ENCODE results near the gene JHY. TPM values are rescaled to one million over a fixed set of nuclear protein-coding genes. Genes with fewer than 3 reads are reported as not detected.
A peak's percentile ranks its signal among the peaks of the same experiment; 100 is the strongest.

JHY gene
- total and polyA plus RNA-seq, 2 of the 4 experiments (the other 2 are of a cell fraction) = 0.51 to 0.54 TPM

DNA sequence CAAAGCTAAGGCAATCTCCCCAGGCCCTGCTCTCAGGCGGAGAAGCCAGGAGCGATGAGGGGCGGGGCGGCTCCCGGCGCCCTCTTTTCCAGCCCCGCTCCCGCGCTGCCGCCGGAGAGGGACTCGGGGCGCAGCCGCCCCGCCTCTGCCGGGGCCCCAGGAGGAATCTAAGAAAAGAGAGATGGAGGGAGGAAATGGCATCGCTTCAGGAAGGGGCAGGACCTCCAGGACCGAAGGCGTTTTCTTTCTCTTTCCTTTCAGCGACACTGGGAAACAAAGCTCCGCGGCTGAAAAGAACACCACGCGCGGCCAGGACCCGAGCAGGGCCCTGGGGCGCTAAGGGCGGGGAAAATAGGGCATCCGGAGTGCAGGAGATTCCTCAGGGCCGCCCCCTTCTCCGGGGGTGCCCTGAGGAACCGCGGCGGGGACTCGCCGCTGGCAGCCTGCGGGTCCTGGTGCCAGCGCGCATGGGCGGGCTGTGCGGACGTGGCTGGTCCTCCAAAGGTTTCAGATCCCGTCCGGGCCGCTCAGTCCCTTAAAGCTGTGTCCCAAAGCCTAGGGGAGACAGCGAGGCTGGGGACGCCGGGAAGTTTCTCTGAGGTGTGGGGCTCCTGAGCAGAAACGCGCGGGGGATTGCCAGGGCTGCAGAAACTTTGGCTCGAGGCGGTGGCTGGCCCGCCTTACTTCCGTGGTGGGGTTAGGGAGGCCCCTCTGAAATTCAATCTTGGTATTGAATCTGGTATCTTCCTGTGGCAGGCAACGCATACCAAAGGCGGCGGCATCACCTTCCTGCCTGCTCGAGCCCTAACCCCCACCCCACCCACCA, 101.8 kb downstream of the JHY start:
- no peak overlapping the region for H4K91ac ChIP-seq (ENCODE audit: insufficient read depth, low read depth, low read length)
- CTCF ChIA-PET = interaction anchor here (0.7 to 0.9 kb wide), 2 partner anchors 36 to 121 kb away, joined by 3 read pairs; no protein-coding TSS in a partner anchor
- TF ChIP-seq SMC3 (IDR thresholded peaks at IDR 0.05; ENCODE audit: low read depth, low read length) (no peak), CEBPB (IDR thresholded peaks at IDR 0.05; ENCODE audit: low read depth, low read length) (no peak), RFX5 (IDR thresholded peaks at IDR 0.05; ENCODE audit: low read depth, low read length) (no peak), NFE2L2 (IDR thresholded peaks at IDR 0.05; ENCODE audit: low read depth, low read length) (no peak), RAD21 (IDR thresholded peaks at IDR 0.05; ENCODE audit: low read length) (no peak), RCOR1 (IDR thresholded peaks at IDR 0.05; ENCODE audit: insufficient replicate concordance, low read length) (no peak), CHD1 (IDR thresholded peaks at IDR 0.05; ENCODE audit: low read depth, low read length) (no peak), MAFK (IDR thresholded peaks at IDR 0.05; ENCODE audit: low read depth, low read length) (no peak), MXI1 (IDR thresholded peaks at IDR 0.05; ENCODE audit: borderline replicate concordance, low read depth, low read length) (no peak), POLR2A (IDR thresholded peaks at IDR 0.05; ENCODE audit: low read depth, low read length) (no peak), FOS (IDR thresholded peaks at IDR 0.05; ENCODE audit: low read depth, low read length) (no peak), BHLHE40 (IDR thresholded peaks at IDR 0.05; ENCODE audit: low read depth, low read length) (no peak)
- TF ChIP-seq, protein P1, sequence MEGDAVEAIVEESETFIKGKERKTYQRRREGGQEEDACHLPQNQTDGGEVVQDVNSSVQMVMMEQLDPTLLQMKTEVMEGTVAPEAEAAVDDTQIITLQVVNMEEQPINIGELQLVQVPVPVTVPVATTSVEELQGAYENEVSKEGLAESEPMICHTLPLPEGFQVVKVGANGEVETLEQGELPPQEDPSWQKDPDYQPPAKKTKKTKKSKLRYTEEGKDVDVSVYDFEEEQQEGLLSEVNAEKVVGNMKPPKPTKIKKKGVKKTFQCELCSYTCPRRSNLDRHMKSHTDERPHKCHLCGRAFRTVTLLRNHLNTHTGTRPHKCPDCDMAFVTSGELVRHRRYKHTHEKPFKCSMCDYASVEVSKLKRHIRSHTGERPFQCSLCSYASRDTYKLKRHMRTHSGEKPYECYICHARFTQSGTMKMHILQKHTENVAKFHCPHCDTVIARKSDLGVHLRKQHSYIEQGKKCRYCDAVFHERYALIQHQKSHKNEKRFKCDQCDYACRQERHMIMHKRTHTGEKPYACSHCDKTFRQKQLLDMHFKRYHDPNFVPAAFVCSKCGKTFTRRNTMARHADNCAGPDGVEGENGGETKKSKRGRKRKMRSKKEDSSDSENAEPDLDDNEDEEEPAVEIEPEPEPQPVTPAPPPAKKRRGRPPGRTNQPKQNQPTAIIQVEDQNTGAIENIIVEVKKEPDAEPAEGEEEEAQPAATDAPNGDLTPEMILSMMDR (conservative IDR thresholded peaks at IDR 0.05; ENCODE audit: low read depth, low read length) = no peak
- TF ChIP-seq, protein P2, sequence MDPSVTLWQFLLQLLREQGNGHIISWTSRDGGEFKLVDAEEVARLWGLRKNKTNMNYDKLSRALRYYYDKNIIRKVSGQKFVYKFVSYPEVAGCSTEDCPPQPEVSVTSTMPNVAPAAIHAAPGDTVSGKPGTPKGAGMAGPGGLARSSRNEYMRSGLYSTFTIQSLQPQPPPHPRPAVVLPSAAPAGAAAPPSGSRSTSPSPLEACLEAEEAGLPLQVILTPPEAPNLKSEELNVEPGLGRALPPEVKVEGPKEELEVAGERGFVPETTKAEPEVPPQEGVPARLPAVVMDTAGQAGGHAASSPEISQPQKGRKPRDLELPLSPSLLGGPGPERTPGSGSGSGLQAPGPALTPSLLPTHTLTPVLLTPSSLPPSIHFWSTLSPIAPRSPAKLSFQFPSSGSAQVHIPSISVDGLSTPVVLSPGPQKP (IDR thresholded peaks at IDR 0.05; ENCODE audit: borderline replicate concordance, low read depth, low read length) = no peak
- TF ChIP-seq, protein P3, sequence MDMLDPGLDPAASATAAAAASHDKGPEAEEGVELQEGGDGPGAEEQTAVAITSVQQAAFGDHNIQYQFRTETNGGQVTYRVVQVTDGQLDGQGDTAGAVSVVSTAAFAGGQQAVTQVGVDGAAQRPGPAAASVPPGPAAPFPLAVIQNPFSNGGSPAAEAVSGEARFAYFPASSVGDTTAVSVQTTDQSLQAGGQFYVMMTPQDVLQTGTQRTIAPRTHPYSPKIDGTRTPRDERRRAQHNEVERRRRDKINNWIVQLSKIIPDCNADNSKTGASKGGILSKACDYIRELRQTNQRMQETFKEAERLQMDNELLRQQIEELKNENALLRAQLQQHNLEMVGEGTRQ (IDR thresholded peaks at IDR 0.05; ENCODE audit: low read depth, low read length) = no peak

More for the DNA sequence above, 101.8 kb downstream of the JHY start:
- Histone ChIP-seq H3K4me2 (ENCODE audit: low read depth, low read length) (peak overlapping the region; percentile 74; the same call in 1 of the 2 replicates), H3K27me3 (ENCODE audit: control insufficient read depth, insufficient read depth, low read length) (peaks cover 53% of the 10 kb centered on the region), H3K9me3 (ENCODE audit: control insufficient read depth, insufficient read depth, low read length) (peaks cover 2% of the 10 kb centered on the region), H3K56ac (ENCODE audit: extremely low read depth, insufficient read depth, low read length) (no peak overlapping the region), H3K27ac (ENCODE audit: insufficient read depth, low read length) (no peak overlapping the region), H3K4ac (ENCODE audit: low read depth, low read length) (no peak overlapping the region), H2AK5ac (ENCODE audit: low read depth, low read length) (no peak overlapping the region), H4K5ac (ENCODE audit: low read depth, low read length) (no peak overlapping the region), H2AFZ (replicated peaks; ENCODE audit: low read length, poor library complexity) (peak overlapping the region; percentile 83), H2BK120ac (ENCODE audit: low read depth, low read length) (no peak overlapping the region), H3K18ac (ENCODE audit: low read depth, low read length) (no peak overlapping the region), H2BK15ac (ENCODE audit: low read depth, low read length) (no peak overlapping the region), H2BK20ac (ENCODE audit: low read depth, low read length) (no peak overlapping the region), H3K4me3 (ENCODE audit: insufficient read depth, low read depth, low read length) (peak overlapping the region; percentile 38), H3K14ac (replicated peaks; ENCODE audit: low read depth, low read length) (no peak overlapping the region), H3K9ac (ENCODE audit: low read depth, low read length) (no peak overlapping the region), H4K8ac (ENCODE audit: low read depth in 2 of 2, low read length in 2 of 2) (no peak overlapping the region), H3K79me1 (ENCODE audit: low read depth in 1 of 2, low read length in 2 of 2) (no peaks in the 10 kb centered on the region), H3K9me1 (ENCODE audit: insufficient read depth, low read length) (no peaks in the 10 kb centered on the region; the same call in 1 of the 2 replicates), H2AK9ac (replicated peaks; ENCODE audit: low read depth, low read length, poor library complexity) (no peak overlapping the region), H3K36me3 (ENCODE audit: control insufficient read depth, insufficient read depth, low read length) (no peaks in the 10 kb centered on the region), H3K23ac (ENCODE audit: low read depth, low read length) (no peak overlapping the region), H4K20me1 (ENCODE audit: insufficient read depth, low read length) (no peaks in the 10 kb centered on the region), H2BK5ac (ENCODE audit: low read depth, low read length, poor library complexity, severe bottlenecking) (no peak overlapping the region), H3K4me1 (ENCODE audit: control insufficient read depth, insufficient read depth, low read length) (no peaks in the 10 kb centered on the region)
- DNase-seq (no peak), ATAC-seq (ENCODE audit: low read depth) (peak; percentile 71)
- no TSS peak for BruUV-seq (replicated peaks)
- dilution Hi-C loops (cut with HindIII; ENCODE audit: low sequenced_read_pairs, unreplicated experiment) = no loop called here
- POLR2A ChIA-PET (ENCODE audit: unreplicated experiment) = no interaction called here
- in situ Hi-C loops (cut with MboI; ENCODE audit: low sequenced_read_pairs) = no loop called here
- WGBS, 2 experiments (ENCODE audit: extremely low coverage in 2 of 2, insufficient read length in 1 of 2) = 0% methylated on average over 9 of the region's 59 CpGs; no CpG with 5 or more reads in 1 of the 2 experiments
- intact Hi-C loops (cut with micrococcal nuclease) = no loop called here
